Suprapubic skin (tissue), 4 donors: ENCODE measurements around the gene EPN2.

Source experiments
- POLR2A ChIP-seq, 2 donors: fragments of 450-650 bp; IDR thresholded peaks; one replicate each; pipeline ENCODE4 v1.6.1; 2017; ENCODE audit warnings: antibody characterized with exemption in 2 of 2, mild to moderate bottlenecking in 2 of 2, moderate library complexity in 2 of 2
- POLR2AphosphoS5 ChIP-seq, 3 donors: sonication (generic); formaldehyde crosslinking; IDR thresholded peaks; one replicate each; pipeline ENCODE4 v1.6.1; 2017; ENCODE audit warnings: antibody characterized with exemption in 3 of 3
- TF ChIP-seq, protein P1 (sequence below), 2 donors: fragments of 200-600 bp in 1 of 2; fragments of 450-650 bp in 1 of 2; sonication (generic) in 1 of 2; IDR thresholded peaks; one replicate each; pipeline ENCODE4 v1.5.1; 2016 to 2019; ENCODE audit warnings: antibody characterized with exemption in 2 of 2, mild to moderate bottlenecking in 1 of 2, moderate library complexity in 1 of 2

DNA sequence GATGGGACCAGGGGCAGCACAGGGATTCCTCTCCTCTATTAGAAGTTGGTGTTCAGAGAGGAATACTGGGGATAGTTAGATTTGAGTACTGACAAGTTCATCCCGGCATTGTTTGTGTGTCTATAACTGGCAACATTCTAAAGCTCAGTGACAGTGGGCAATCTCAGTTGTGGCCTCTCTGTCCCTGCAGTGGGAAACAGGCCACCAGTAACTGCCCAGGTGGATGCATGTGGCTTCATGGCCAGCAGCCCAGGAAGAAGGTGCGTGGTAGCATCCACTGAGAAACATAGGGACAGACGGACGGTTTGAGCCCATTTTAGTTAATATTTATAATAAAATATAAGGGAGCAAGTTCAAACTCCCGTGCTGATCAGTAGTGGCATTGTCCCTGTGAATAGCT, 73.8 kb downstream of the EPN2 start:
- TF ChIP-seq, protein P1, sequence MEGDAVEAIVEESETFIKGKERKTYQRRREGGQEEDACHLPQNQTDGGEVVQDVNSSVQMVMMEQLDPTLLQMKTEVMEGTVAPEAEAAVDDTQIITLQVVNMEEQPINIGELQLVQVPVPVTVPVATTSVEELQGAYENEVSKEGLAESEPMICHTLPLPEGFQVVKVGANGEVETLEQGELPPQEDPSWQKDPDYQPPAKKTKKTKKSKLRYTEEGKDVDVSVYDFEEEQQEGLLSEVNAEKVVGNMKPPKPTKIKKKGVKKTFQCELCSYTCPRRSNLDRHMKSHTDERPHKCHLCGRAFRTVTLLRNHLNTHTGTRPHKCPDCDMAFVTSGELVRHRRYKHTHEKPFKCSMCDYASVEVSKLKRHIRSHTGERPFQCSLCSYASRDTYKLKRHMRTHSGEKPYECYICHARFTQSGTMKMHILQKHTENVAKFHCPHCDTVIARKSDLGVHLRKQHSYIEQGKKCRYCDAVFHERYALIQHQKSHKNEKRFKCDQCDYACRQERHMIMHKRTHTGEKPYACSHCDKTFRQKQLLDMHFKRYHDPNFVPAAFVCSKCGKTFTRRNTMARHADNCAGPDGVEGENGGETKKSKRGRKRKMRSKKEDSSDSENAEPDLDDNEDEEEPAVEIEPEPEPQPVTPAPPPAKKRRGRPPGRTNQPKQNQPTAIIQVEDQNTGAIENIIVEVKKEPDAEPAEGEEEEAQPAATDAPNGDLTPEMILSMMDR (IDR thresholded peaks at IDR 0.05) = no peak
- TF ChIP-seq POLR2A (IDR thresholded peaks at IDR 0.05) = no peak
- TF ChIP-seq POLR2AphosphoS5 (IDR thresholded peaks at IDR 0.05) = no peak
